Dedifferentiated amniotic fluid mesenchymal stem cell (primary cell): ENCODE data around the gene SORL1-AS1.

Experiments
- DNase-seq: peaks from one replicate; pipeline ENCODE4 v3.0.0-alpha.2; 2016; ENCODE audit errors: extremely low spot score

SORL1-AS1 gene

DNA sequence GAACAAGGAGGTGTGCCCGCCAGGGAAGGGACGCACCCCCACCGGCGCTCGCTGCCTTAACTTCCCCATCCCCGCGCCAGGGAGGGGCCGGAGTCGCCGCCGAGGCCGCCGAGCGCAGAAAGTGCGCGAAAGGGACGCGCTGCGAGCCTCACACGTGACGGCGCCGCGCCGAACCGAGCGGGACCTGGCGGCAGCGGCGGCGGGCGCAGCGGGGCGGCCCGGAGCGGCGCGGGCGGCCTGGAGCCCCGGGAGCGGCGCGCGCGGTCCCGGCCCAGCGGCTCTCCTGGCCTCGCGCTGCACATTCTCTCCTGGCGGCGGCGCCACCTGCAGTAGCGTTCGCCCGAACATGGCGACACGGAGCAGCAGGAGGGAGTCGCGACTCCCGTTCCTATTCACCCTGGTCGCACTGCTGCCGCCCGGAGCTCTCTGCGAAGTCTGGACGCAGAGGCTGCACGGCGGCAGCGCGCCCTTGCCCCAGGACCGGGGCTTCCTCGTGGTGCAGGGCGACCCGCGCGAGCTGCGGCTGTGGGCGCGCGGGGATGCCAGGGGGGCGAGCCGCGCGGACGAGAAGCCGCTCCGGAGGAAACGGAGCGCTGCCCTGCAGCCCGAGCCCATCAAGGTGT is 670 bp downstream of the SORL1-AS1 start, which contains the start of gene SORL1:
Gene SORL1, plus strand, starts transcription at position 329 of the 623 bp plus-strand sequence. Its CDS starts 18 bp downstream, at position 347.
- peak; percentile 30 for DNase-seq

DNA sequence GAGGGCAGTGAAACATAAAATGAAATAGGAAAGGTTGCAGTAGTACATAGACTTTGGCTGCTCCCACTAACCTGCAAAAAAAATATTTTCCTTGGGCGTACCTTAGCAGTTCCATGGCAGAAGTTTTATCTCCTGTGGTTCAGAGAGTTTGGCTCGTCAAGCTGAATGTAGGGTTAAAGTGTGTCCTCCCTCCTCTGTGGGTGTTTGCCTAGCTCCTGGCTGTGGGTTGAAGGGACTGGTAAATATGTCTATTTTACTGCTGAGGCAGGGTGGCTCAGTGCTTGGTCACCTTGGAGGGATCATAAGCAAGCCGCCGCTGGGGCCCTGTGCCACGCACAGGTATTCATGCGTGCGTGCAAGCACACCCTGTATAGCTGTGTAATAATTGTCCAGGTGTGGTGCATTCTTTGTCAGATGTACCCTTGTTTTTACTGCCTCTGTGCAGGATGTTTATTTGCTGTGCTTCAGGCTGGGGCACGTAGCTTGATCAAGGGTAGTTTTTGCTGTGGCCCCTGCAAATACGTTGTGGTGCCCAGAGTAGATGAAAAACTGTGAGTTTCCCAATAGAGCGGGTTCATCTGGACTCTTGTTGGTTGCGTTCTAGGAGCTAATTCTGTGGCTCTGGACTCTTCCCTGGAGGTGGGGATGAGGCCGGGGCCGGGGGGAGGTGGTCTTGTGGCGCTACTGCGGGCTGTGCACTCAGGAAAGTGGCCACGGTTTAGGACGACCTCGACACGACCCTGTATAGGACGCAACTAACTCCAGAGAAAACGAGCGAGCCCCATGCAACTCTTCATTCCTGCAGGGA is 1.4 kb downstream of the SORL1-AS1 start:
- DNase-seq, result no peak

DNA sequence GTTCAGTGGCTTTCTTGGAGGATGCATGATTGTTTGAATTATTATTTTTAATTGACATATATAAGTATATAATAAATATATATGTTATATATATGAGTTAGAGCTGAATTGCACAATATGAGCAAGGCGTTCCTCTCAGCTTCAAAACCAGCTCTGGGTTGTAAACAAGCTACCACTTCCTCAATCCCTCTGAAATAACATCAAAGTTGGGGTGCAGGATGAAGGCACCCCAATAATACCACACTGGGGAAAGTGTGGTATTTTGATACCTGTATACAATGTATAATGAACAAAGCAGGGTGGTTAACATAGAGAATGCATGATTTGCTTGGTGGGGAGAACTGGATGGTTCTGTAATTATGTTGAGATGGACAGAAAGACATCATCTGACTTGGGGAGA is 2.4 kb downstream of the SORL1-AS1 start:
- no peak for DNase-seq

DNA sequence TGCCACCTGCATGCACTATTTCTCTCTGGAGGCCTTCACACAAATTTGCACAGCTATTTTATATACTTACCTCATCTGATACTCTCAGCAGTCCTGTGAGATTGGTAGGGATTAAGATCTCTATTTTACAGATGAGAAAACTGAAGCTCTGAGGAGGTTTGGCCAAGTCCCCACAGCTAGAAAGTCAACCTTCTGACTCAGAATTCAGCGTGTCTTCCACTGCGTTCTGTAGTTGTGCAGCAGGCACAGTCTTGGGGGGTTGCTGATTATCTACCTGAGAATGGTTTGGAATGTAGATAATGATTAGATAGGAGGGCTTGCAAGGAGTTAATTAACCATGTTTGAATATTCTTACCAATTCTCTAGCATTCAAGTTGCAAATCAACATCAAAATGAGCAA is 3.1 kb downstream of the SORL1-AS1 start:
- no peak for DNase-seq

DNA sequence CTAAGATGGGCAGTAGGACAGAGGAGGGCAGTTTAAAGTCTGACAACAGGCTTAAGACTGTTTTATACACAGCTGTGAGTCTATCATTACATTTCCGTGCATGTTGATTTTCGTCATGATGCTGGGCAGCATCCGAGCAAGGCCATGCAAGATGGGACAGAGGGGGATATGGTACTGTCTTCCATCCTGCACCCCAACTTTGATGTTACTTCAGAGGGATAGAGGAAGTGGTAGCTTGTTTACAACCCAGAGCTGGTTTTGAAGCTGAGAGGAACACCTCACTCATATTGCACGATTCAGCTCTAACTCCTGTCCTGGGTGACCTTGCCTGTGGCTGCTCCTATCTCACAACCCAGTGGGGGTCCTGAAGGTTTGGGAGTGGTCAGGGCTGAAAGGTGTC is 3.6 kb downstream of the SORL1-AS1 start:
- no peak for DNase-seq

DNA sequence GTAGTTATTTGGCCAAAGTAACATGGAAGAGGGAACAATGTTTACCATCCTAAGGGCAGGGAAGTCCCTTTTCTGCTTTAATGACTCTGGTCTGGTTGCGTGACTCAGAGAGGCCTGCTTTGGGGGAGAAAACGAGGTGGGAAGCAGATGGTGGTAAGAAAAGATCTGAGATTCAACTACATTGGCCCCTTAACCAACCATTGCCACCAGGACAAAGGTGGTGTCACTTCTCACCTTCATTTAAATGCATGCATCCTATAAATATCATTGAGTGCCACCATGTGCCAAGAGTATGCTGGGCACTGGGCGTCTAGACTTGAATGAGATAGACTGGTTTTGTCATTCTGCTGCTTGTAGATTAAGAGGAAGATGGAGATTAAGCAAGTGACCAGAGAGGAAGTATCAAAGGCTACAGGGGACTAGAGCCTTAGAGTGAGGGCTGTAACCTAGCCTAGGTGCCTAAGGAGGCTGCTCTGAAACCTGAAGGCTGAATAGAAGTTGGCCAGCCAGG is 4.3 kb downstream of the SORL1-AS1 start:
- no peak for DNase-seq

DNA sequence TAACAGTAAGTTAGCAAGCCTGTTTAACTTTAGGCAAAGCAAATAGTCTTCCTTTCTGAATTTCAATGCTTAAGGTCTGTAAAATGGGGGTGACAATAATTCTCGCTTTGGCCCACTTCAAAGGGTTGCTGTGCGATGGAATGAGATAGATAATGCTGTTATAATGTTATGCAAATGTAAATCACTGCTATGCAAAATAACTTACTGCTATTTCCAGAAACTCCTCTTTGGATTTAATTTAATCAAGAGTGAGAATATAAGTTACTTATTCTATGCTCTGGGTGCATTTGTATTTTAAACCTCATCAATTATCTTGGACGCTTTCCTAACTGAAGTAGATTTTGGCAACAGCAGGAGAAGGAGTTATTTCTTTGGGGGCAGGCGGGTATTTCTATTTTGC is 4.8 kb downstream of the SORL1-AS1 start:
- no peak for DNase-seq

DNA sequence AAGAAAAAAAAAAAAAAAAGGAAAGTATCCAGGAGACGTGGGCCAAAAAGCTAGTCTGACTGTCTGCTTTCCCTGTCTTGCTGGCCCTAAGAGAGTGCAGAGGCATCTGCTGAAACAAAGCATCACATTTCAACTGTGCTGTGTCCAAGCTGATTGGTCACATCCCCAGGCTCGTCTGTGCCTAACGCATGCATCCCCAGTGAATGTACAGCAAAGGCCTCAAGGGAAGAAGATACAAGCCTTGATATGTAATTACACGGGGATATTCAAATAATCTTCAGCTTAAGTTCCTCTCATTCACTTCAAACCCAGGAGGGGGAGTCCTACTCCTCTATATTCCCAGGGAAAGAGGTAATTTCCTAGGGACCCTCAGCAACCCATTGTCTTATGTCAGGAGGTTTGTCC is 6.0 kb downstream of the SORL1-AS1 start:
- DNase-seq, result no peak

DNA sequence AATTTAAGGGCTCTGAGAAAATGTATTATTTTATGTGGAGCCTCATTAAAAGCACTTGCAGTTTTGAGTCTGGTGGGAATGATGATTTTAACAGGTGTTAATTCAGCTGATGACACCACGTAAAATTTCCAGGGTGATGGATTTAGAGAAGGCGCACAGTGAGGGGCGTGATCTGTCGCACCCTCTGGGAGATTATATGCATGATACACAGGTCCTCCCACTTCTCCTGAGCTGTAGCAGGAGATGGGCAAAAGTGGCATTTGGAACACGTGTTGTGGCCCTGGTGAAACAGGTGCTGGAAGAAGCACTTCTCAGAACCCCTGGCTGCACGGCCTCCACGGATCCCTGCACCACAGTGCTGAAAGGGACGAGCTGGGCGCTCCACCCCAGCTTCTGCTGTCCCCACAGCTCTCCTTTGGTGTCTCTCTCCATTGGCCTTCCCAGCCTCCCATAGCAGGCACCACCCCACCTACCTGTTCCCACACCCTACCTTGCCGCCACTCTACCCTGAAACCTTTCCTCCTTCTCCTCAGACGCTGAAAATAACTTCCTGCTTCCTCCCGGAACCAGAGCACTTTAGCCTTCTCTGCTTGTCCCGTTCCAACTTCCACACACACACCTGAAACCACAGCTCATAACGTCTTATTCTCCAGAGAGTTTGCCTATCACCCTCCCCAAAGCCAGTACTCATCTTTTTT is 7.5 kb downstream of the SORL1-AS1 start:
- no peak for DNase-seq

DNA sequence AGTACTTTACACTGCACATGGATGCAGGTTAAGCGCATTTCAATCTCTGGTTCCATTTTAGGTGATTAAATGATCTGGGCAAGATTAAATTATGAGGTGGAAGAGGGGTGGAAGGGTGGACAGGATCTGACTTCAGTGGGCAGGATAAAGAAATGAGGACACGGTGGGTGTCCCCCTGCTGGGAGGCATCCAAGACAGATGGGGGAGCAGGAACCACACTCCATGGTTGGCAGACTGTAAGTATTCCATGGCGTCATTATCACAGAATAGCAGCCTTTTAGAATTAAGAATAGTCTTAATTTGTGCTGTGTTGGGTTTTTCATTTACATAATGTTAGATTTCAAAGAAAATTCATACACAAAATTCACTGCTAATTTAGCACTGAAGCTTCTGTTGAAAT is 8.2 kb downstream of the SORL1-AS1 start:
- no peak for DNase-seq

DNA sequence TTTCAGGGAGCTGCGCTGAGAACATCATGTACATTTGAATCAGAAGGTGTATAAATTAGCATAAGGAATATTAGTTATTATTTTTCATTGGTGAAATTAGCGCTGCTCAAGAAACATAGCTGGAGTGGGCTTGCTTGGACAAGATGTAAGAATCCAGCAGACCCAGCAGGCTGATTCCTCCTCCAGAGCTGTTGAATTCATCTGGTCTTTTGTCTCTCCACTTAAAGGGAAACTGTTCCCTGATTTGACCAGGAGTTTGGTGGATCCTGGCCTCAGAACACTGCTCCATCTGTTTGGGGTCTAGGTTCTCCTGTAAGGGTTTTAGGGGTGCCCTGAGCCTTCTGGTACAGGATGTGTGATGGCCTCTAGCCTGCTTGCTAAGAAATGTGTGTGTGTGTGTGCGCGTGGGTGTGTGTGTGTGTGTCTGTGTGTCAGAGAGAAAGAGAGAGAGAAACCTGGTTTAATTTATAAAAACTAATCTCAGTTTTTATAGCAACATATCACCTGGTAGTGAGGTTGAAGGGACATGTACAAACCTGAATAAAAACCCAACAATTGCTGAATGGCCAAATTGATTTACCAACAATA is 9.0 kb downstream of the SORL1-AS1 start:
- no peak for DNase-seq

DNA sequence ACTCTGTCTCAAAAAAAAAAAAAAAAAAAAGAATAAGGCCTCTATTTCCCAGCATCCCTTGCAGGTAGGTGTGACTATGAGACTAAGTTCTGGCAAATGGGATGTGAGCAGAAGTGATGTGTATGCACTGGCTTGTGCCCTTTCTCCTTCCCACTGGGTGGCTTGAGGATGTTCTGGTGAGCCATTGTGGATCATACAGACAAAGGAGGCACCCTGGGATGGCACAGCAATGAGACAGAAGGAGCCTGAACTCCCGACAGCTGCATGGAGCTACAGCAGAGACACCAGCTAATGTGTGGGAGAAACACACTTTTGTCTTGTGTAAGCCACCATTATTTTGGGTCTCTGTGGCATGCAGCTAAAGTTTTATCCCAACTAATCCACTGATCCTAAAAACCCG is 11.2 kb downstream of the SORL1-AS1 start:
- DNase-seq, result no peak

DNA sequence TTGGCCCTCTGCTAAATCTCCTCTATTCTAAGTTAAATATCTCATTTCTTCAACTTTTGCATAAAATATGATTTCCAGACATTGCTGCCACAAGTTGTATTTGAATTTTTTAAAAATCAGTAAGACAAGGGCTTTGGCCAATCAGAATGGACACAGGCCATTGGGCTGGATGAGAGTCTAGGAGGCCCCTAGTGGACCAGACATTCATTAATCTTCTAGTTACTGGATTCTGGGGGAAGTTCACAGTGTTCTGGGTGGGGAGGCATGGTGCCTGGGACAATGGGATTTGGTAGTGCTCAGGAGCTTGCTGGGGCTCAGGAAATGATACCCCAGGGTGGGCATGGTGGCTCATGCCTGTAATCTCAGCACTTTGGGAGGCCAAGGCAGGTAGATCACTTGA is 13.0 kb downstream of the SORL1-AS1 start:
- no peak for DNase-seq

DNA sequence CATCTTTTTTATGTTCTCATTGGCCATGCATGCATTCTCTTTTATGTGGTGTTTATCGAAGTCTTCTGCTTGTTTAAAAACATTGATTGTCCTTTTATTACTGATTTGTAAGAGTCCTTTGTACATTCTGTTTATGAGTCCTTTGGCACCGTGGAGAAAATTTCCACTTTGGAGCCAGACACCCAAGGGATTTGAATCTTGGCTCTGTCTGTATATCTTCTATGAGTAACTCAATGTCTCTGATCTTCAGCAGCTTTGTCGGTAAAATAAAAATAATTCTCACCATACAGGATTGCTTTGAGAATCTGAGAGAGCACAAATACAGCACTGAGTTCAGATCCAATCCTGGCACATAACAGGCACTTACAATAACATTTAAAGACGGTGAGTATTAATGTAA is 13.4 kb downstream of the SORL1-AS1 start:
- DNase-seq, result no peak

DNA sequence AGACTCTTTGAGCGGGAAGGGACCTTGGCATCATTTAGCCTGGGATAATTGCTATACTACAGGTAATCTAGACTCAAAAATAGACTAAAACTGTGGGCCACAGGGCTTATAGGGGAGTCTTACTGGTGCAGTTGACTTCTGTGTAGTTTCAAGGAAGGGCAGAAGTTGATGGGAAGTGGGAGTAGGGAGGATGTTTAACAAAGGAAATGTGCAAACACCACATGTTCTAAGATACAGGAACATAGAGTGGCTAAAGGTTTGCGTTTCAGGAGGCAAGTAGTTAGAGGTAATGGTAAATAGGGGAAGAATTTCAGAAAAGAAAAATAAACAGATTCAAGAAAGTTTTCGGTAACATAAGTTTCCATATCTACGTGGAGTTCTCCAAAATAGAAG is 15.1 kb downstream of the SORL1-AS1 start:
- no peak for DNase-seq

DNA sequence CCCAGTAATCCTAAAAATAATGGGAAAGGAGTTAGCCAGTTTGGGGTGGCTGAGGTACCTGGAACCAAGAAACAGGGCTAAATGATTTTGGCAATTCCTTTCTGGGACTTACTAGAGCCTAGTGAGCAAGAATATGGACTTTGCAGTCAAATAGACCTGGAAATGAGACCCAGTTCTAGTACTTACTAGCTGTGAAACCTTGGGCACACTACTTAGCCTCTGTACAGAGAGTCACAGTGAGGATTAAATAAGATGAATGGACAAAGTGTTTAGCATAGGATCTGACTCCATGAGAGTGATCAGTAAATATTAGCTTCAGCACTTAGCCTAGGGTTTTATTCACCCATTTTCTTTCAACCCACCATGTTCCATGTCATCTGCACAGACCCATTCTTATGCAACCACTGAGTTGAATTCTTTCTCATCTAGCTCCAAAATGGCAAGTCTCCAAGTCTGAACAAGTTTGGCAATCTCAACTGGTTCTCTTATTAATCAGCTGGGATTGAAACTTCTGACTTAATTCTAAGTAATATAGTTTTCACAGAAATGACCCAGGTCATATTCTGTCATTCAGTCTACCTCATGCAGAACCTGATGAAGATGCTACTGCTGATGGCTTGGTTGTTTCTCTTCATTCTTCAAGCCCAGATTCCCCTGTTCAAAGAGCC is 15.6 kb downstream of the SORL1-AS1 start:
- no peak for DNase-seq

DNA sequence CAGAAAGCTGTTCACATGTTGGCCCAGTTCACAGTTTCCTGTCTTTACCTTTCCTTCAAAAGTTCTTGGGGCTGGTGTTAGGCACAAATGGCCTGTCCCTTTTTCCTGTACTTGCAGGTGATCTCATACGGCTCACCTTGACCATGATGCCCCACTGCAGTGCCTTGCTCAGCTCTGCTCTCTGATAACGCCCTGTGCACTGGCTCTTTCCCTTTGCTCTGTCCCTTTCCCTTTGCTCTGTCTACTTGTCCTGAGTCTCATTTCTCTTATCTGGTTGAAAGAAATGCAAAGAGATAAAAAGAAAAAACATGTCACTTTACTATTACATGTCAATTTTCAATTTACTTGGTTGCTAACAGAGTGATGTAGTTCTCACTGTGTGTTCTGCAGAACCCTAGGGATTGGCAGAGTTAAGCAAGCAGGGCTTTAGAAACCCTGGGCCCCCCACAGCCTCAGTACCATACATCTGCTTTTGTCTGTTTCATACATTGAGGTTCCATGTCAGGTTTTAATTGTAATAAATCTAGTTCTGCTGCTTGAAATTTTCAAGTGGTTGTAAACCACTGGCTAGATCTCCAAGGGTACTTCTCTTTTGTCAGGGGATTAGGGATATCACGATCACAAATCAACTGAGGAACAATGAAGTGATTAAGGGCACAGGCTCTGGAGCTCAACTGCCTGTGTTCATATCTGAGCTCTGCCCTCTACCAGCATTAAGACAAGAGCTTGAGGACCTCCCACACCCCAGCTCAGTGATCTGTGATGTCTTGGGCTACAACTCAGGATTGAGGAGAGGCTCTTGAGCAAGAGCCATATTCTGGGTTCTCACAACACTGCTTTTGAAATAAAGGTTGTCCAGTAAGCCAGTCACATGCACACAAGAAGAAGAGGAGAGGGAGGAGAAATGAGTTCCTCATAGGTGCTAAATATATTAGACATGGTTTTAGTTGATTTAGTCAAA is 16.9 kb downstream of the SORL1-AS1 start:
- DNase-seq, result no peak

DNA sequence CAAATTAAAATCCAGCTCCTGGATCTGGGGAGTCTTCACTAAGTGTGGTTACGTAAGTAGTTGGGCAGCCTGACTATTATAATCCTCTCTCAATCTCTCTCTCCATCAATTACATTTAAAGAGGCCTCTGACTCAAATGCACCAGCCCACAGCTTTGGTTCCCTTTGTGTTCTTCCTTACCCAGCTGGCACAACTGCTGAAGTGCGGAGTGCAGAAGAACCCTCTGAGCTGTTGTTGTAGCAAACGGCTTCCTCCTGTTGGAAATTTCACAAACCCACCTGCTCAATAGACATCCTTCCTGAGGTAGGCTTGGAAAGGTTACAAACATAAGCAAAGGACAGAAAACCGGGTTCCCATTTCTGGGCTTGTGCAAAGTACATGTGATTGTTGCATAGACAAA is 17.6 kb downstream of the SORL1-AS1 start:
- no peak for DNase-seq

DNA sequence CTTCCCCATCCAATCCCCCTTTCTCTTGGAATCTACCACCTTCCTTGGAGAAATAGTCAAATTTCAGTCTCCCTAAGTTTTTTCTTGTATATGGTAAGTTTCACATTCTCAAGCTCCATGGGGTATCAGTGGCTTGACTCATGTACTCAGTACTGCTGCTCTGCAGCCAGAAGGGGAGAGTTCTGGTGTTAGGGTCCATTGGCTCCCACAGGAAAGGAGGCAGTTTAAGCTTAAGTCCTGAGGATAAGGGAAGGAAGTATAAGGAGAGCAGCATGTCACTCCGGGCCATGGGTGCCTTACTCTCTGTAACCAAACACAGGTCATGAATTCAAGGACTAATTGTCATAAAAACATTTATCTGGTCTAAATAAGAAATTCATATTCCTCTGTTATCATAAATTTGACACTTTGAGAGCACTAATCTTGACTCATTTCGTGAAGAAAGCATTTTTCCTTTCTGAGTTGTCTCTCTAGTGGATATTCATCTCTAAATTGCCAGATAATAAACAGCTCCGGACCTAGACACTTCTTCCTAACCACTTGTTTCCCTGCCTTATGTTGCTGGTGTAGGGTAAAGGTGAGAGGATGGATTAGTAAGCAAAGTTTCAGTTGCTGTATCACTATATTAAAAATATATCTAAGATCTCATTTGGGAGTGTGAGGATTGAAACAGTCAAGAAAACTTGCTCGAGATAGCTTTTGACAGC is 20.8 kb downstream of the SORL1-AS1 start:
- DNase-seq, result no peak

DNA sequence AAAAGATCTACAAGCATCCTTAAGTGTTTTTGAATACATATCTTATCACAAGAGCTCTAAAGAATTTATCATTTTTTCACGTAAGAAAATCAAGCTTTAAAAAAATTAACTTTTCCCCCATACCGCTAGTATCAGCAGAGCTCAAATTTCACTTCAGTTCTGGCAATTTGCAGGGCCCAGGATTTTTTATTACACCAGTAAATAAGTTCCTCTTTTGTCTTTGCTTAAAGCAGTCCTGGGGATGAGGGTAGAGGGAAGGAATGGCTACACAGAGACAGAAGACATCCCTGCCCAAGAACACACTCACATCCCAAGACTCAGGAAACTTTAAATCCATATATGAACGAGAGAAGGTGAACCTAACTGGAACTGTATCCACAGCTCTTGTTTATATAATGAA is 23.2 kb downstream of the SORL1-AS1 start:
- no peak for DNase-seq
